ENCODE results near the gene SLC25A44. TPM values are rescaled to one million over a fixed set of nuclear protein-coding genes. Genes with fewer than 3 reads are reported as not detected.

SLC25A44 gene
- total and polyA plus RNA-seq, 8 donors, result 4.9 to 9.9 (median 7.1) TPM

GRCh38 chr1:156164125-156164831 lies 29.6 kb upstream of the SLC25A44 start:
- Histone ChIP-seq H3K9me3 (no peaks in the 10 kb centered on the region), H3K36me3 (no peaks in the 10 kb centered on the region), H3K27ac (no peak overlapping the region), H3K27me3 (no peaks in the 10 kb centered on the region), H3K4me3 (no peak overlapping the region), H3K4me1 (peaks cover 20 to 41% (median 29%) of the 10 kb centered on the region in 4 donors)
- no peak for DNase-seq
- intact Hi-C loops (cut with DNase I; ENCODE audit: low total_unique reads), result no loop called here
- TF ChIP-seq POLR2A (IDR thresholded peaks at IDR 0.05), result no peak
- TF ChIP-seq, protein P1, sequence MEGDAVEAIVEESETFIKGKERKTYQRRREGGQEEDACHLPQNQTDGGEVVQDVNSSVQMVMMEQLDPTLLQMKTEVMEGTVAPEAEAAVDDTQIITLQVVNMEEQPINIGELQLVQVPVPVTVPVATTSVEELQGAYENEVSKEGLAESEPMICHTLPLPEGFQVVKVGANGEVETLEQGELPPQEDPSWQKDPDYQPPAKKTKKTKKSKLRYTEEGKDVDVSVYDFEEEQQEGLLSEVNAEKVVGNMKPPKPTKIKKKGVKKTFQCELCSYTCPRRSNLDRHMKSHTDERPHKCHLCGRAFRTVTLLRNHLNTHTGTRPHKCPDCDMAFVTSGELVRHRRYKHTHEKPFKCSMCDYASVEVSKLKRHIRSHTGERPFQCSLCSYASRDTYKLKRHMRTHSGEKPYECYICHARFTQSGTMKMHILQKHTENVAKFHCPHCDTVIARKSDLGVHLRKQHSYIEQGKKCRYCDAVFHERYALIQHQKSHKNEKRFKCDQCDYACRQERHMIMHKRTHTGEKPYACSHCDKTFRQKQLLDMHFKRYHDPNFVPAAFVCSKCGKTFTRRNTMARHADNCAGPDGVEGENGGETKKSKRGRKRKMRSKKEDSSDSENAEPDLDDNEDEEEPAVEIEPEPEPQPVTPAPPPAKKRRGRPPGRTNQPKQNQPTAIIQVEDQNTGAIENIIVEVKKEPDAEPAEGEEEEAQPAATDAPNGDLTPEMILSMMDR (IDR thresholded peaks at IDR 0.05), result no peak
- 75 to 80% (median 79%) methylated on average over 6 of the region's 6 CpGs for WGBS, 5 donors

DNA sequence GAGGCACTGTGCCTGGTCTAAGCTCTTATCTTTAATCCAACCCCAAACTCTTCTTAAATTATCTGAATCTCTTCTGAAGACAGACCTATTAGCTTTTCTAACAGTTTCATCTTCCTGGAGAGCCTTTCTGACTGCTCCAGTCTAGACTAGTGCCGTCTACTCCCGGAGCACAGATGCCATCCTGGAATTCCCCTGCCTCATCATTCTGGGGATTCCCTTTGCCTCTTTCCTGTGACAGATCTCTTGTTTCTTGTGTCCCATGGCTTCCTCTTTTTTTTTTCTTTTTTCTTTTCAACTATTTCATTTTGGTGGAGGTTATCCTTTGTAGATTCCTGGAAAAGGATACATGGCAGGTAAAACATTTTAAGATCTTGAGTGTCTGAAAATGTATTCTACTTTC lies 28.8 kb upstream of the SLC25A44 start:
- H3K36me3 ChIP-seq, result no peaks in the 10 kb centered on the region
- H3K27ac ChIP-seq, result no peak overlapping the region
- H3K4me3 ChIP-seq, result no peak overlapping the region
- DNase-seq, result peak in 1 of 2 donors; percentile 34
- no peak for TF ChIP-seq POLR2AphosphoS5 (IDR thresholded peaks at IDR 0.05)
- no peak for TF ChIP-seq POLR2A (IDR thresholded peaks at IDR 0.05)
- no peak for TF ChIP-seq EP300 (IDR thresholded peaks at IDR 0.05)
- TF ChIP-seq, protein P1 (IDR thresholded peaks at IDR 0.05), result no peak
- intact Hi-C loops (cut with DNase I; ENCODE audit: low total_unique reads), result no loop called here
- H3K9me3 ChIP-seq, result no peaks in the 10 kb centered on the region
- peaks cover 20 to 39% (median 28%) of the 10 kb centered on the region in 4 donors for H3K4me1 ChIP-seq
- 65 to 83% (median 70%) methylated on average over 2 of the region's 2 CpGs for WGBS, 5 donors
- H3K27me3 ChIP-seq, result no peaks in the 10 kb centered on the region

- DNase-seq, result no peak
- peaks cover 5 to 14% (median 8%) of the 10 kb centered on the region in 4 donors for H3K4me1 ChIP-seq
- 77 to 86% (median 84%) methylated on average over 5 of the region's 5 CpGs for WGBS, 5 donors
- no peaks in the 10 kb centered on the region for H3K9me3 ChIP-seq
- no peak overlapping the region for H3K4me3 ChIP-seq
- H3K27me3 ChIP-seq, result no peaks in the 10 kb centered on the region
- intact Hi-C loops (cut with DNase I; ENCODE audit: low total_unique reads), result no loop called here
- H3K27ac ChIP-seq, result no peak overlapping the region
- TF ChIP-seq POLR2AphosphoS5 (IDR thresholded peaks at IDR 0.05) (no peak), EP300 (IDR thresholded peaks at IDR 0.05) (no peak), POLR2A (IDR thresholded peaks at IDR 0.05) (no peak)
- TF ChIP-seq, protein P1 (IDR thresholded peaks at IDR 0.05), result no peak
- peaks cover 0 to 8% (median under 1%) of the 10 kb centered on the region in 4 donors for H3K36me3 ChIP-seq
Observed at GRCh38 chr1:156167536-156167935, 26.4 kb upstream of the SLC25A44 start.

DNA sequence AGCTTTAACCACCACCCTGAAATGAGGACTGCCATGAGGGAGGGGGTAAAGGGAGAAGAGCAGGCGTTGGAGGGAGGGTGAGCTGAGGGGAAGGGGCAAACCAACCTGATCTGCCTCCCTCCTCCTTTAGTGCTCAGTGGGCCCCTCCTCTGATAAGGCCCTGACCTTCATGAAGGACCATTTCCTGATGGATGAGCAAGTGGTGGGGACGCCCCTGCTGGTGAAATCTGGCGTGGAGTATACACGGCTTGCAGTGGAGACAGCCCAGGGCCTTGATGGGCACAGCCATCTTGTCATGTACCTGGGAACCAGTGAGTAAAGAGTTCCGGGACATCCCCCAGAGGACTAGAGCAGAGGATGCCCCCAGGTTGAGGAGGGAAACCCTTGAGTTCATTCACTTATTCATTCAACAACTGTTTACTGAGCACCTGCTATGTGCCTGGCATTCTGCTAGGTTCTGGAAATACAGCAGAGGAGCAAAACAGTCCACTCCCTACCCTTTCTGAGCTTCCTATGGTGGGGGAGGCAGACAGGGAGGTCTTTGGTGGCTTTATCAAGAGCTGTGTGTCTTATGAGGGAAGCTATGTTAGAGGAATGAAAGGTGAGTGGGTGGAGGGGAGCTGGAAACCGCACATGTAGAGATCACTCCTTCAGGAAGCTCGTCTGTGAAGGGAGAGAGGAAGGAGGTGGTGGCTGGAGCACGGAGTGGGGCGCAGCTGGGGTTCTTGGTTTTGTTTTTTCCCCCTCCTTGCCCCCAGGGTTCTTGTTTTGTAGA lies 21.0 kb upstream of the SLC25A44 start:
- TF ChIP-seq POLR2A (IDR thresholded peaks at IDR 0.05), result no peak
- no peak for TF ChIP-seq EP300 (IDR thresholded peaks at IDR 0.05)
- TF ChIP-seq, protein P1 (IDR thresholded peaks at IDR 0.05), result no peak
- TF ChIP-seq POLR2AphosphoS5 (IDR thresholded peaks at IDR 0.05), result no peak
- WGBS, 5 donors, result 77 to 89% (median 86%) methylated on average over 9 of the region's 9 CpGs
- H3K27ac ChIP-seq, result no peak overlapping the region
- no peaks in the 10 kb centered on the region for H3K27me3 ChIP-seq
- no peaks in the 10 kb centered on the region for H3K4me1 ChIP-seq
- no peak for DNase-seq
- peaks cover 0 to 54% (median 34%) of the 10 kb centered on the region in 4 donors for H3K36me3 ChIP-seq
- intact Hi-C loops (cut with DNase I; ENCODE audit: low total_unique reads), result no loop called here
- H3K9me3 ChIP-seq, result no peaks in the 10 kb centered on the region
- H3K4me3 ChIP-seq, result no peak overlapping the region

Measured in stomach (tissue), 9 donors.